Natural killer cell (primary cell): ENCODE measurements around the gene TMEM273. TPM values are rescaled to one million over a fixed set of nuclear protein-coding genes. Genes with fewer than 3 reads are reported as not detected.
A peak's percentile ranks its signal among the peaks of the same experiment; 100 is the strongest.

ENCODE experiments used
- ATAC-seq, 3 donors: fragments of 150-1000 bp in 2 of 3; fragments of 200-7000 bp in 1 of 3; cut with Tn5 transposase; 1 replicate in 1 of 3; 2 replicates in 2 of 3; pipeline ENCODE4 v1.10.0; 2021; ENCODE audit warnings: mild to moderate bottlenecking in 2 of 3, moderate library complexity in 2 of 3
- DNase-seq, 2 donors: peaks; one replicate each; pipeline versions ENCODE4 v3.0.0 to v3.0.0-alpha.2; 2013 to 2021; ENCODE audit warnings: mixed read lengths in 1 of 2
- H3K27ac ChIP-seq: one replicate; pipeline ENCODE4 v1.5.1; 2013; ENCODE audit warnings: mild to moderate bottlenecking, low read length
- H3K27me3 ChIP-seq: one replicate; pipeline ENCODE4 v1.6.1; 2013; ENCODE audit warnings: low read length; ENCODE audit not compliant: control insufficient read depth, insufficient read depth
- H3K36me3 ChIP-seq: one replicate; pipeline ENCODE4 v1.6.1; 2013; ENCODE audit warnings: low read length; ENCODE audit not compliant: control insufficient read depth, insufficient read depth
- H3K4me1 ChIP-seq: one replicate; pipeline ENCODE4 v1.6.1; 2013; ENCODE audit warnings: low read length; ENCODE audit not compliant: control insufficient read depth, insufficient read depth
- H3K4me3 ChIP-seq: one replicate; pipeline ENCODE4 v1.5.1; 2013; ENCODE audit warnings: low read length
- H3K9me3 ChIP-seq: one replicate; pipeline ENCODE4 v1.6.1; 2013; ENCODE audit warnings: low read length; ENCODE audit not compliant: control insufficient read depth, insufficient read depth
- H3K27ac Mint-ChIP-seq, 2 donors: one replicate each; pipeline ENCODE4 v1.8.0; 2022; ENCODE audit warnings: mild to moderate bottlenecking in 2 of 2, mixed read lengths in 2 of 2, moderate library complexity in 1 of 2
- H3K27me3 Mint-ChIP-seq, 2 donors: one replicate each; pipeline ENCODE4 v1.8.0; 2022; ENCODE audit warnings: low read depth in 2 of 2, mixed read lengths in 2 of 2
- H3K36me3 Mint-ChIP-seq: one replicate; pipeline ENCODE4 v1.8.0; 2022; ENCODE audit warnings: mixed read lengths
- H3K4me1 Mint-ChIP-seq, 2 donors: one replicate each; pipeline ENCODE4 v1.8.0; 2022; ENCODE audit warnings: mixed read lengths in 2 of 2
- H3K4me3 Mint-ChIP-seq: one replicate; pipeline ENCODE4 v1.8.0; 2022; ENCODE audit warnings: mild to moderate bottlenecking, moderate library complexity, mixed read lengths
- H3K9me3 Mint-ChIP-seq, 2 donors: one replicate each; pipeline ENCODE4 v1.8.0; 2022; ENCODE audit warnings: mixed read lengths in 2 of 2
- CTCF ChIP-seq: fragments of 200-600 bp; IDR thresholded peaks from one replicate; pipeline ENCODE4 v1.8.0; 2022; ENCODE audit warnings: antibody characterized with exemption
- WGBS: methylation state at CpG from one replicate; pipeline ENCODE4 v1.1.7; 2013; ENCODE audit warnings: missing lambda C conversion rate; ENCODE audit not compliant: insufficient coverage; 5-methylcytosine and 5-hydroxymethylcytosine counted together
- intact Hi-C: fragments of 100-400 bp; cut with micrococcal nuclease; formaldehyde crosslinking; loops from one replicate; pipeline ENCODE4 v1.14.2; 2022
- total RNA-seq, 4 donors: library from RNA; stranded (reverse); fragments of 120-200 nt in 1 of 4; gene quantifications; one replicate each; pipeline versions ENCODE4 v1.2.3 to v1.2.4, GENCODE V29; 2013 to 2022

The TMEM273 gene
- total RNA-seq, 3 donors from 2014 or later (not counting 1 experiment from before 2014, with no cell fraction given) = 11.6 to 46.3 (median 29.4) TPM

- Mint-ChIP-seq H3K9me3 (no peaks in the 10 kb centered on the region), H3K27ac (peak overlapping the region in 1 of 2 donors; percentile 8), H3K4me3 (no peak overlapping the region), H3K36me3 (no peaks in the 10 kb centered on the region), H3K4me1 (peaks cover 49 to 61% of the 10 kb centered on the region in 2 donors), H3K27me3 (no peaks in the 10 kb centered on the region)
- ATAC-seq (no peak), DNase-seq (no peak)
- H3K27me3 ChIP-seq = no peaks in the 10 kb centered on the region
- no peak overlapping the region for H3K27ac ChIP-seq
- no peaks in the 10 kb centered on the region for H3K9me3 ChIP-seq
- intact Hi-C loops = no loop called here
- H3K4me3 ChIP-seq = no peak overlapping the region
- no peaks in the 10 kb centered on the region for H3K36me3 ChIP-seq
- TF ChIP-seq CTCF = no peak
- H3K4me1 ChIP-seq = peaks cover 84% of the 10 kb centered on the region
- 96% methylated on average over 11 of the region's 11 CpGs for WGBS
Observed at GRCh38 chr10:49173201-49173772, 14.9 kb downstream of the TMEM273 start.

GRCh38 chr10:49172777-49173132 is 15.4 kb downstream of the TMEM273 start:
- Histone ChIP-seq H3K36me3 (peaks cover 3% of the 10 kb centered on the region), H3K27me3 (no peaks in the 10 kb centered on the region), H3K4me1 (peaks cover 78% of the 10 kb centered on the region), H3K9me3 (no peaks in the 10 kb centered on the region), H3K4me3 (no peak overlapping the region), H3K27ac (no peak overlapping the region)
- no peak overlapping the region for H3K4me3 Mint-ChIP-seq
- intact Hi-C loops = no loop called here
- H3K9me3 Mint-ChIP-seq = no peaks in the 10 kb centered on the region
- ATAC-seq (no peak), DNase-seq (no peak)
- H3K4me1 Mint-ChIP-seq = peaks cover 44 to 58% of the 10 kb centered on the region in 2 donors
- no peak for TF ChIP-seq CTCF
- peak overlapping the region in 1 of 2 donors; percentile 8 for H3K27ac Mint-ChIP-seq
- no peaks in the 10 kb centered on the region for H3K36me3 Mint-ChIP-seq
- H3K27me3 Mint-ChIP-seq = no peaks in the 10 kb centered on the region
- WGBS = 78% methylated on average over 3 of the region's 3 CpGs

GRCh38 chr10:49172061-49172776 is 16.0 kb downstream of the TMEM273 start:
- no peaks in the 10 kb centered on the region for H3K27me3 ChIP-seq
- 83% methylated on average over 4 of the region's 4 CpGs for WGBS
- Mint-ChIP-seq H3K9me3 (no peaks in the 10 kb centered on the region), H3K27ac (peak overlapping the region in 1 of 2 donors; percentile 8), H3K4me3 (no peak overlapping the region), H3K27me3 (no peaks in the 10 kb centered on the region), H3K36me3 (no peaks in the 10 kb centered on the region), H3K4me1 (peaks cover 39 to 53% of the 10 kb centered on the region in 2 donors)
- H3K36me3 ChIP-seq = peaks cover 3% of the 10 kb centered on the region
- no peak overlapping the region for H3K27ac ChIP-seq
- no peak for DNase-seq
- intact Hi-C loops = no loop called here
- H3K9me3 ChIP-seq = no peaks in the 10 kb centered on the region
- no peak for ATAC-seq
- H3K4me1 ChIP-seq = peaks cover 73% of the 10 kb centered on the region
- TF ChIP-seq CTCF = no peak
- H3K4me3 ChIP-seq = no peak overlapping the region
